ENCODE measurements around the gene ZBTB22. TPM values are rescaled to one million over a fixed set of nuclear protein-coding genes. Genes with fewer than 3 reads are reported as not detected.
A peak's percentile ranks its signal among the peaks of the same experiment; 100 is the strongest.
"Not testable (repeated sequence)": the region's sequence is repeated elsewhere in the genome, so short reads cannot be mapped to it uniquely, and the experiment has no call there.

ZBTB22 gene
- total RNA-seq, 2 experiments from 2014 or later: 4.5 to 4.6 TPM

- DNase-seq: peak; percentile 20
- no peaks in the 10 kb centered on the region for H3K27me3 Mint-ChIP-seq
- peak overlapping the region; percentile 22 for H3K4me3 Mint-ChIP-seq
- no peaks in the 10 kb centered on the region for H3K36me3 Mint-ChIP-seq
- peaks cover 22% of the 10 kb centered on the region for H3K4me1 Mint-ChIP-seq
- peak overlapping the region; percentile 71 for H3K27ac Mint-ChIP-seq
- H3K9me3 Mint-ChIP-seq: no peaks in the 10 kb centered on the region
Measured at GRCh38 chr6:33343953-33344611, 26.5 kb upstream of the ZBTB22 start.

- H3K4me3 Mint-ChIP-seq, DNase-seq, H3K36me3 Mint-ChIP-seq: not testable (repeated sequence)
Measured at GRCh38 chr6:33343606-33343952, 26.0 kb upstream of the ZBTB22 start.

GRCh38 chr6:33339193-33339592 lies 21.6 kb upstream of the ZBTB22 start:
- Mint-ChIP-seq H3K27ac (no peak overlapping the region), H3K4me1 (peaks cover 12% of the 10 kb centered on the region), H3K36me3 (no peaks in the 10 kb centered on the region), H3K9me3 (no peaks in the 10 kb centered on the region), H3K4me3 (no peak overlapping the region), H3K27me3 (no peaks in the 10 kb centered on the region)
- DNase-seq: no peak

More at GRCh38 chr6:33343606-33343952, 26.0 kb upstream of the ZBTB22 start:
- H3K9me3 Mint-ChIP-seq, H3K27me3 Mint-ChIP-seq: not testable (repeated sequence)
- H3K4me1 Mint-ChIP-seq: peaks cover 22% of the 10 kb centered on the region
- peak overlapping the region; percentile 71 for H3K27ac Mint-ChIP-seq

- no peaks in the 10 kb centered on the region for H3K9me3 Mint-ChIP-seq
- no peaks in the 10 kb centered on the region for H3K36me3 Mint-ChIP-seq
- DNase-seq: no peak
- H3K27ac Mint-ChIP-seq: no peak overlapping the region
- H3K4me3 Mint-ChIP-seq: no peak overlapping the region
- H3K4me1 Mint-ChIP-seq: peaks cover 17% of the 10 kb centered on the region
- no peaks in the 10 kb centered on the region for H3K27me3 Mint-ChIP-seq
Measured at GRCh38 chr6:33336495-33336894, 19.0 kb upstream of the ZBTB22 start.

- peaks cover 17% of the 10 kb centered on the region for H3K4me1 Mint-ChIP-seq
- H3K9me3 Mint-ChIP-seq: no peaks in the 10 kb centered on the region
- no peak overlapping the region for H3K4me3 Mint-ChIP-seq
- no peak for DNase-seq
- H3K27ac Mint-ChIP-seq: no peak overlapping the region
- no peaks in the 10 kb centered on the region for H3K27me3 Mint-ChIP-seq
- no peaks in the 10 kb centered on the region for H3K36me3 Mint-ChIP-seq
Measured at GRCh38 chr6:33335916-33336315, 18.4 kb upstream of the ZBTB22 start.

GRCh38 chr6:33333666-33334065 lies 16.1 kb upstream of the ZBTB22 start:
- Mint-ChIP-seq H3K27ac (no peak overlapping the region), H3K4me1 (peaks cover 16% of the 10 kb centered on the region), H3K9me3 (no peaks in the 10 kb centered on the region), H3K4me3 (no peak overlapping the region), H3K36me3 (no peaks in the 10 kb centered on the region), H3K27me3 (no peaks in the 10 kb centered on the region)
- no peak for DNase-seq

GRCh38 chr6:33330736-33331135 lies 13.2 kb upstream of the ZBTB22 start:
- no peak overlapping the region for H3K27ac Mint-ChIP-seq
- H3K27me3 Mint-ChIP-seq: no peaks in the 10 kb centered on the region
- no peak for DNase-seq
- H3K4me1 Mint-ChIP-seq: peaks cover 16% of the 10 kb centered on the region
- H3K9me3 Mint-ChIP-seq: no peaks in the 10 kb centered on the region
- H3K36me3 Mint-ChIP-seq: no peaks in the 10 kb centered on the region
- H3K4me3 Mint-ChIP-seq: no peak overlapping the region

- Mint-ChIP-seq H3K9me3 (no peaks in the 10 kb centered on the region), H3K4me1 (peaks cover 21% of the 10 kb centered on the region), H3K27ac (no peak overlapping the region), H3K36me3 (no peaks in the 10 kb centered on the region), H3K27me3 (no peaks in the 10 kb centered on the region), H3K4me3 (no peak overlapping the region)
- no peak for DNase-seq
Measured at GRCh38 chr6:33329058-33329457, 11.5 kb upstream of the ZBTB22 start.

GRCh38 chr6:33324125-33324524 lies 6.6 kb upstream of the ZBTB22 start:
- H3K27ac Mint-ChIP-seq: peak overlapping the region; percentile 97
- H3K4me1 Mint-ChIP-seq: peaks cover 37% of the 10 kb centered on the region
- no peaks in the 10 kb centered on the region for H3K9me3 Mint-ChIP-seq

GRCh38 chr6:33323623-33323948 lies 6.0 kb upstream of the ZBTB22 start:
- Mint-ChIP-seq H3K4me3 (peak overlapping the region; percentile 99), H3K36me3 (peaks cover 30% of the 10 kb centered on the region), H3K27ac (peak overlapping the region; percentile 97), H3K4me1 (peaks cover 43% of the 10 kb centered on the region), H3K9me3 (no peaks in the 10 kb centered on the region), H3K27me3 (peaks cover 4% of the 10 kb centered on the region)
- DNase-seq: no peak

More at GRCh38 chr6:33324125-33324524, 6.6 kb upstream of the ZBTB22 start:
- no peak for DNase-seq
- Mint-ChIP-seq H3K27me3 (peaks cover 4% of the 10 kb centered on the region), H3K36me3 (peaks cover 26% of the 10 kb centered on the region), H3K4me3 (peak overlapping the region; percentile 99)

GRCh38 chr6:33321227-33321626 lies 3.7 kb upstream of the ZBTB22 start:
- no peak for DNase-seq
- no peaks in the 10 kb centered on the region for H3K9me3 Mint-ChIP-seq
- H3K27ac Mint-ChIP-seq: peak overlapping the region; percentile 97
- H3K4me1 Mint-ChIP-seq: peaks cover 60% of the 10 kb centered on the region
- H3K36me3 Mint-ChIP-seq: peaks cover 36% of the 10 kb centered on the region
- H3K4me3 Mint-ChIP-seq: peak overlapping the region; percentile 99
- H3K27me3 Mint-ChIP-seq: peaks cover 4% of the 10 kb centered on the region

- Mint-ChIP-seq H3K4me1 (peaks cover 66% of the 10 kb centered on the region), H3K27ac (peak overlapping the region; percentile 97), H3K9me3 (no peaks in the 10 kb centered on the region), H3K36me3 (peaks cover 36% of the 10 kb centered on the region), H3K4me3 (peak overlapping the region; percentile 99), H3K27me3 (peaks cover 4% of the 10 kb centered on the region)
- DNase-seq: no peak
Measured at GRCh38 chr6:33320315-33321181, 3.0 kb upstream of the ZBTB22 start.

- Mint-ChIP-seq H3K9me3 (no peaks in the 10 kb centered on the region), H3K27me3 (peaks cover 4% of the 10 kb centered on the region), H3K4me1 (peaks cover 70% of the 10 kb centered on the region), H3K36me3 (peaks cover 36% of the 10 kb centered on the region), H3K4me3 (no peak overlapping the region), H3K27ac (peak overlapping the region; percentile 34)
- no peak for DNase-seq
Measured at GRCh38 chr6:33319939-33320314, 2.4 kb upstream of the ZBTB22 start.

- Mint-ChIP-seq H3K27me3 (peaks cover 4% of the 10 kb centered on the region), H3K27ac (peak overlapping the region; percentile 92), H3K9me3 (no peaks in the 10 kb centered on the region), H3K4me1 (peaks cover 65% of the 10 kb centered on the region), H3K36me3 (peaks cover 43% of the 10 kb centered on the region), H3K4me3 (peak overlapping the region; percentile 96)
- no peak for DNase-seq
Measured at GRCh38 chr6:33318426-33319073, 1.0 kb upstream of the ZBTB22 start.

GRCh38 chr6:33317419-33317668 lies 200 bp downstream of the ZBTB22 start:
- Mint-ChIP-seq H3K9me3 (no peaks in the 10 kb centered on the region), H3K36me3 (peaks cover 49% of the 10 kb centered on the region), H3K4me3 (peak overlapping the region; percentile 82), H3K4me1 (peaks cover 67% of the 10 kb centered on the region), H3K27ac (peak overlapping the region; percentile 51), H3K27me3 (no peaks in the 10 kb centered on the region)
- no peak for DNase-seq
